Activated B cell treated with CpG ODN at 0.5 μM for 24 hours (primary cell): ENCODE results near the gene LCNL1. TPM values are rescaled to one million over a fixed set of nuclear protein-coding genes. Genes with fewer than 3 reads are reported as not detected.

Experiments used
- ATAC-seq: fragments of 200-7000 bp; cut with Tn5 transposase; one replicate; pipeline ENCODE4 v1.10.0; 2021; ENCODE audit warnings: low read depth, mild to moderate bottlenecking, moderate library complexity
- CTCF ChIA-PET: fragments of 350-600 bp; sonication (Branson Sonifier 250); formaldehyde crosslinking; loops from one replicate; lab custom pipeline; 2021; ENCODE audit warnings: antibody characterized with exemption; lab: Charles Lee
- POLR2A ChIA-PET: fragments of 350-600 bp; sonication (Branson Sonifier 250); formaldehyde crosslinking; loops from one replicate; lab custom pipeline; 2021; ENCODE audit warnings: antibody characterized with exemption; lab: Charles Lee
- DNase-seq: peaks from one replicate; pipeline ENCODE4 v3.0.0; 2022
- H3K27ac Mint-ChIP-seq: one replicate; pipeline ENCODE4 v1.8.0; 2020; ENCODE audit warnings: mixed read lengths
- H3K27me3 Mint-ChIP-seq: one replicate; pipeline ENCODE4 v1.8.0; 2021; ENCODE audit warnings: mixed read lengths
- H3K36me3 Mint-ChIP-seq: one replicate; pipeline ENCODE4 v1.8.0; 2021; ENCODE audit warnings: low read depth, mixed read lengths
- H3K4me1 Mint-ChIP-seq: one replicate; pipeline ENCODE4 v1.8.0; 2021; ENCODE audit warnings: mixed read lengths
- H3K4me3 Mint-ChIP-seq: one replicate; pipeline ENCODE4 v1.8.0; 2020; ENCODE audit warnings: mild to moderate bottlenecking, mixed read lengths
- H3K9me3 Mint-ChIP-seq: one replicate; pipeline ENCODE4 v1.8.0; 2020; ENCODE audit warnings: mixed read lengths
- CTCF ChIP-seq: fragments of 200-600 bp; IDR thresholded peaks from one replicate; pipeline ENCODE4 v1.8.0; 2022; ENCODE audit warnings: antibody characterized with exemption, mild to moderate bottlenecking
- intact Hi-C: fragments of 100-400 bp; cut with micrococcal nuclease; formaldehyde crosslinking; loops from one replicate; pipeline ENCODE4 v1.15.1; 2024
- total RNA-seq: library from RNA; stranded (reverse); gene quantifications from 2 replicates; pipeline ENCODE4 v1.2.3, GENCODE V29; 2022

LCNL1 gene
- total RNA-seq, 1 donor from 2014 or later: not detected

DNA sequence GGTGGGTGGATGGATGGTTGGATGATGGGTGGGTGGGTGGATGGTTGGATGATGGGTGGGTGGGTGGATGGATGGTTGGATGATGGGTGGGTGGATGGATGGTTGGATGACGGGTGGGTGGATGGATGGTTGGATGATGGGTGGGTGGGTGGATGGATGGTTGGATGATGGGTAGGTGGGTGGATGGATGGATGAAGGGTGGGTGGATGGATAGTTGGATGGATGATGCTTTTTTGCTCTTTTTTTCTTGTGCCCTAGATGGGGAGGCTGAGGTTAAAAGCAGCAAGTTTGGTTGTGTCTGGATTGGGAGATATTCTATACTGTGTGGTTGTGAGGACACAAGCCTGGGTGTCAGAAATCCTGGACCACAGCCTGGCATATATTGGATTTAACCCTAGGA lies 25.3 kb upstream of the LCNL1 start:
- Mint-ChIP-seq H3K4me3 (no peak overlapping the region), H3K27me3 (peaks cover 2% of the 10 kb centered on the region), H3K9me3 (no peaks in the 10 kb centered on the region), H3K27ac (no peak overlapping the region), H3K4me1 (no peaks in the 10 kb centered on the region), H3K36me3 (no peaks in the 10 kb centered on the region)
- no peak for TF ChIP-seq CTCF
- ATAC-seq: no peak
- DNase-seq: no peak
- ChIA-PET CTCF (no interaction called here), POLR2A (no interaction called here)
- intact Hi-C loops: no loop called here

GRCh38 chr9:136957901-136958300 lies 24.9 kb upstream of the LCNL1 start:
- CTCF ChIA-PET: no interaction called here
- intact Hi-C loops: no loop called here
- no peak for DNase-seq
- peaks cover 2% of the 10 kb centered on the region for H3K27me3 Mint-ChIP-seq
- no peaks in the 10 kb centered on the region for H3K9me3 Mint-ChIP-seq
- no peak overlapping the region for H3K27ac Mint-ChIP-seq
- no peaks in the 10 kb centered on the region for H3K4me1 Mint-ChIP-seq
- no peak overlapping the region for H3K4me3 Mint-ChIP-seq
- POLR2A ChIA-PET: interaction anchor here (0.6 kb wide), 1 partner anchor 177 kb away, joined by 4 read pairs; no protein-coding TSS in a partner anchor
- no peak for TF ChIP-seq CTCF
- ATAC-seq: no peak
- H3K36me3 Mint-ChIP-seq: no peaks in the 10 kb centered on the region

- Mint-ChIP-seq H3K9me3 (no peaks in the 10 kb centered on the region), H3K4me3 (no peak overlapping the region), H3K4me1 (no peaks in the 10 kb centered on the region), H3K27me3 (peaks cover 2% of the 10 kb centered on the region), H3K27ac (no peak overlapping the region), H3K36me3 (no peaks in the 10 kb centered on the region)
- POLR2A ChIA-PET: interaction anchor here (0.6 kb wide), 1 partner anchor 176 kb away, joined by 4 read pairs; no protein-coding TSS in a partner anchor
- no peak for TF ChIP-seq CTCF
- no peak for DNase-seq
- CTCF ChIA-PET: no interaction called here
- ATAC-seq: no peak
- intact Hi-C loops: no loop called here
These were observed 24.3 kb upstream of the LCNL1 start for GRCh38 chr9:136958473-136958872.

- peaks cover 2% of the 10 kb centered on the region for H3K27me3 Mint-ChIP-seq
- H3K4me1 Mint-ChIP-seq: no peaks in the 10 kb centered on the region
- TF ChIP-seq CTCF: no peak
- no peaks in the 10 kb centered on the region for H3K9me3 Mint-ChIP-seq
- DNase-seq: no peak
- intact Hi-C loops: no loop called here
- H3K4me3 Mint-ChIP-seq: no peak overlapping the region
- ATAC-seq: no peak
- no peak overlapping the region for H3K27ac Mint-ChIP-seq
- CTCF ChIA-PET: no interaction called here
- no peaks in the 10 kb centered on the region for H3K36me3 Mint-ChIP-seq
- POLR2A ChIA-PET: no interaction called here
These were observed 23.6 kb upstream of the LCNL1 start for GRCh38 chr9:136958898-136959850.

DNA sequence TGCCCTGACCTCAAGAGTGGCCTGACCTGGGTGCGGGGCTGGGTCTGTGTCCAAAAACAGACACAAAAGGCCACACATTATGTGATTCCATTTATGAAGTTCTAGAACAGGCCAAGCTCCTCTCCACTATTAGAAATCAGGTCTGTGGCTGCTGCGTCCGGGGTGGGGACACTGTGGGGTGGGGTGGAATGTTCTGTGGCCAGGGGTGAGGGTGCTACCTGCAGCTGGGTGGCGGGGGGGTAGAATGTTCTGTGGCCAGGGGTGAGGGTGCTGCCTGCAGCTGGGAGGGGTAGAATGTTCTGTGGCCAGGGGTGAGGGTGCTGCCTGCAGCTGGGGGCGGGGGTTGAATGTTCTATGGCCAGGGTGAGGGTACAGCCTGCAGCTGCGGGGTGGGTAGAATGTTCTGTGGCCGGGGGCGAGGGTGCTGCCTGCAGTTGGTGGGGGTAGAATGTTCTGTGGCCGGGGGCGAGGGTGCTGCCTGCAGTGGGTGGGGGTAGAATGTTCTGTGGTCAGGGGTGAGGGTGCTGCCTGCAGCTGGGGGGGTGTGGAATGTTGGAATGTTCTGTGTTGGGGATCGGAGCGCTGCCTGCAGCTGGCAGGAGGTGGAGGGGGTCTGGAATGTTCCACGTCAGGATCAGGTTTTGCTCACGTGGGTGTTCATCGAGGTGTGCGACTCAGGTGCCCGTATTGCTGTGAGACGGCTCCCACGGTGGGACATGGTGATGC lies 22.4 kb upstream of the LCNL1 start:
- ChIA-PET POLR2A (no interaction called here), CTCF (no interaction called here)
- DNase-seq: no peak
- no peak for TF ChIP-seq CTCF
- ATAC-seq: no peak
- H3K9me3 Mint-ChIP-seq: no peaks in the 10 kb centered on the region
- peaks cover 4% of the 10 kb centered on the region for H3K27me3 Mint-ChIP-seq
- no peak overlapping the region for H3K27ac Mint-ChIP-seq
- intact Hi-C loops: no loop called here
- no peak overlapping the region for H3K4me3 Mint-ChIP-seq
- H3K36me3 Mint-ChIP-seq: no peaks in the 10 kb centered on the region
- no peaks in the 10 kb centered on the region for H3K4me1 Mint-ChIP-seq
